Testis (tissue), 2 donors: ENCODE data around the gene SIGLEC5.

Experiments used
- POLR2A ChIP-seq: fragments of 450-650 bp; IDR thresholded peaks from one replicate; pipeline ENCODE4 v1.6.1; 2017; ENCODE audit warnings: antibody characterized with exemption, mild to moderate bottlenecking, moderate library complexity
- TF ChIP-seq, protein P1 (sequence below), 3 experiments: fragments of 450-650 bp in 2 of 3; fragments of 200-600 bp in 1 of 3; sonication (generic) in 1 of 3; IDR thresholded peaks; one replicate each; pipeline ENCODE4 v1.5.1; 2016 to 2019; ENCODE audit warnings: antibody characterized with exemption in 3 of 3, mild to moderate bottlenecking in 2 of 3, moderate library complexity in 1 of 3

DNA sequence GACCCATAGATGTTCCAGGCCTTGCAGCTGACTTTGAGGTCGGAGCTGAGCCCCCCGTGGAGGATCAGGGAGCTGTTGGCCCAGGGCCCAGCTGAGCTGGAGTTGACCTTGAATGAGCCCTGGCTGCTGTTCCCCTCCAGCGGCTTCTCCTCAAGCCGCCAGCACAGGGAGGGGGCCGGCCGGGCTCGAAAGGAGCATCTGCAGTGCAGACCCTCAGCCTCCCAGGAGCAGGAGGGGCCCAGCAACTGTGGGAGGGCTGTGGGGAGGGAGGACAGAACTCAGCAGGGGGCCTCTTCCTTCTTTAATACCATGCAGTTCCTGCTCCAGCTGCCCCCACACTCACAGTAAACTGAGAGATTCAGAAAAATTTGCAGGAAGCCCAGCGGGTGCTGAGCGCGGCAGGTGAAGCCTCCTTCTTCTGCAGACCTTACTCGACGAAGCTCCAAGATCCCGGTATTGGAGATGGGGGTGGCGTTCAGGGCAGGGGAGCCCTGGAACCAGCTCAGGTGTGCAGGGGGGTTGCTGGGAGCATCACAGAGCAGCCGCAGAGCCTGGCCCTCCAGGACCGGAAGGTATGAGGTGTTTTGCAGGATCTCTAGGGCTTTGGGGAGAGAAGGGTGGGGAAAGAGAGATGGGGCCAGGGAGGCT is 2.6 kb downstream of the SIGLEC5 start:
- no peak for TF ChIP-seq POLR2A
- TF ChIP-seq, protein P1, sequence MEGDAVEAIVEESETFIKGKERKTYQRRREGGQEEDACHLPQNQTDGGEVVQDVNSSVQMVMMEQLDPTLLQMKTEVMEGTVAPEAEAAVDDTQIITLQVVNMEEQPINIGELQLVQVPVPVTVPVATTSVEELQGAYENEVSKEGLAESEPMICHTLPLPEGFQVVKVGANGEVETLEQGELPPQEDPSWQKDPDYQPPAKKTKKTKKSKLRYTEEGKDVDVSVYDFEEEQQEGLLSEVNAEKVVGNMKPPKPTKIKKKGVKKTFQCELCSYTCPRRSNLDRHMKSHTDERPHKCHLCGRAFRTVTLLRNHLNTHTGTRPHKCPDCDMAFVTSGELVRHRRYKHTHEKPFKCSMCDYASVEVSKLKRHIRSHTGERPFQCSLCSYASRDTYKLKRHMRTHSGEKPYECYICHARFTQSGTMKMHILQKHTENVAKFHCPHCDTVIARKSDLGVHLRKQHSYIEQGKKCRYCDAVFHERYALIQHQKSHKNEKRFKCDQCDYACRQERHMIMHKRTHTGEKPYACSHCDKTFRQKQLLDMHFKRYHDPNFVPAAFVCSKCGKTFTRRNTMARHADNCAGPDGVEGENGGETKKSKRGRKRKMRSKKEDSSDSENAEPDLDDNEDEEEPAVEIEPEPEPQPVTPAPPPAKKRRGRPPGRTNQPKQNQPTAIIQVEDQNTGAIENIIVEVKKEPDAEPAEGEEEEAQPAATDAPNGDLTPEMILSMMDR (IDR thresholded peaks at IDR 0.05) = no peak
